RWPE1 (cell line): ENCODE results near the gene GAS2.

Source experiments
- CTCF ChIA-PET: fragments of 350-600 bp; sonication (Branson Sonifier 250); formaldehyde crosslinking; extraction: SDS; loops from one replicate; lab custom pipeline; 2021; lab: Yijun Ruan, JAX
- POLR2A ChIA-PET: fragments of 400-600 bp; formaldehyde crosslinking; extraction: SDS; loops from one replicate; lab custom pipeline; 2020; ENCODE audit warnings: antibody characterized with exemption; ENCODE audit not compliant: low non-redundant PET; lab: Yijun Ruan, JAX
- DNase-seq: peaks from one replicate; pipeline ENCODE4 v3.0.0; 2012; ENCODE audit warnings: low spot score
- H3K27ac ChIP-seq: fragments of 450-650 bp; 2 replicates; pipeline ENCODE4 v1.5.1; 2017
- TF ChIP-seq, protein P1 (sequence below): fragments of 450-650 bp; conservative IDR thresholded peaks from 2 replicates; pipeline ENCODE4 v1.5.1; 2017; ENCODE audit warnings: low read depth, mild to moderate bottlenecking

GAS2 gene

DNA sequence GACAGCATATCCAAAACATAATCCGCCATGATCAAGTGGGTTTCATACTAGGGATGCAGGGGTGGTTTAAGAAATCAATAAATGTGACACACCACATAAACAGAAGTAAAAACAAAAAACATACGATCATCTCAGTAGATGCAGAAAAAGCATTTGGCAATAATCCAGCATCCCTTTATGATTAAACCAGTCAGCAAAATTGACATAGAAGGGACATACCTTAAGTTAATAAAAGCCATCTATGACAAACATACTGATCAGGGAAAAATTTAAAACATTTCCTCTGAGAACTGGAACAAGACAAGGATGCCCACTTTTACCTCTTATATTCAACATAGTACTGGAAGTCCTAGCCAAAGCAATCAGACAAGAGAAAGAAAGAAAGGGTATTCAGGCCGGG lies 49.6 kb downstream of the GAS2 start:
- TF ChIP-seq, protein P1, sequence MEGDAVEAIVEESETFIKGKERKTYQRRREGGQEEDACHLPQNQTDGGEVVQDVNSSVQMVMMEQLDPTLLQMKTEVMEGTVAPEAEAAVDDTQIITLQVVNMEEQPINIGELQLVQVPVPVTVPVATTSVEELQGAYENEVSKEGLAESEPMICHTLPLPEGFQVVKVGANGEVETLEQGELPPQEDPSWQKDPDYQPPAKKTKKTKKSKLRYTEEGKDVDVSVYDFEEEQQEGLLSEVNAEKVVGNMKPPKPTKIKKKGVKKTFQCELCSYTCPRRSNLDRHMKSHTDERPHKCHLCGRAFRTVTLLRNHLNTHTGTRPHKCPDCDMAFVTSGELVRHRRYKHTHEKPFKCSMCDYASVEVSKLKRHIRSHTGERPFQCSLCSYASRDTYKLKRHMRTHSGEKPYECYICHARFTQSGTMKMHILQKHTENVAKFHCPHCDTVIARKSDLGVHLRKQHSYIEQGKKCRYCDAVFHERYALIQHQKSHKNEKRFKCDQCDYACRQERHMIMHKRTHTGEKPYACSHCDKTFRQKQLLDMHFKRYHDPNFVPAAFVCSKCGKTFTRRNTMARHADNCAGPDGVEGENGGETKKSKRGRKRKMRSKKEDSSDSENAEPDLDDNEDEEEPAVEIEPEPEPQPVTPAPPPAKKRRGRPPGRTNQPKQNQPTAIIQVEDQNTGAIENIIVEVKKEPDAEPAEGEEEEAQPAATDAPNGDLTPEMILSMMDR = no peak
- DNase-seq = no peak
- ChIA-PET CTCF (interaction anchor here (1.1 kb wide), 1 partner anchor 54 kb away, joined by 3 read pairs; no protein-coding TSS in a partner anchor), POLR2A (no interaction called here)
- no peak overlapping the region for H3K27ac ChIP-seq

DNA sequence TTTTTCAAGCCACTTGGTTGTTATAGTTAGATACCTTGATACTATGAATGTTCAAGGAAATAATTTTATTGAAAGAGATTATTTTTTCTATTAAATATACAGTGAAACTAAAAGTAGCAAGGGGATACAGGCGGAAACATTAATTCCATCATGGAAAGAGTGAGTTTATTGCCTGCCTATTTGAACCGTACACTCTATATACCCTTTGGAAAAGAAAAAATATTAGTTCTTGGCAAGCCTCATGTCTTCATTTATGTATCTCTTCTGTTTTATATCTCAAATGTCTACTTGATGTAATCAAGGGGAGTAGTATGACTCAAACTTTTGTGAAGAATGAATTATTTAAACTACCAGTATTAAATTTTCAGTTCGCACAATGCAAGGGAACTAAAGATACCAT lies 54.0 kb downstream of the GAS2 start:
- ChIA-PET POLR2A (no interaction called here), CTCF (no interaction called here)
- TF ChIP-seq, protein P1 = no peak
- no peak for DNase-seq
- no peak overlapping the region for H3K27ac ChIP-seq

DNA sequence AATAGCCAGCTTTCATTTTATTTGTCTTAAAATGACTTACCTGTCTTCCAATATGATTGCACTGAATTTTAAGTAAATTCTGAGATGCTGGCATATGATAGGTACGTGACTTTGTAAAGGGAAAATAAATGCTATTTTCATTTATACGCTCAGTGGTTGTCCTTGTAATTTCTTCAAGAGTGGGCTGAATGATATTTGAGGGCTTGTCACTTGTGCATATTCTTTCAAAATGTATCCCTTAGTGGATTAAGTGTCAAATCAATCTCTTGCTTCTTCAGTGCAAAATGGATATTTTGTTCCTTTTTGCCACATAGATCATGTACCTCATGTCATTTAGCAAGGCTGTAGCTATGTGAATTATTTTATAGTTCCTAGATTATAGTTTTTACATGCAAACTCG lies 56.9 kb downstream of the GAS2 start:
- TF ChIP-seq, protein P1 = no peak
- no peak for DNase-seq
- no peak overlapping the region for H3K27ac ChIP-seq
- ChIA-PET CTCF (interaction anchor here (0.7 kb wide), 1 partner anchor 387 kb away, joined by 5 read pairs; no protein-coding TSS in a partner anchor), POLR2A (no interaction called here)

DNA sequence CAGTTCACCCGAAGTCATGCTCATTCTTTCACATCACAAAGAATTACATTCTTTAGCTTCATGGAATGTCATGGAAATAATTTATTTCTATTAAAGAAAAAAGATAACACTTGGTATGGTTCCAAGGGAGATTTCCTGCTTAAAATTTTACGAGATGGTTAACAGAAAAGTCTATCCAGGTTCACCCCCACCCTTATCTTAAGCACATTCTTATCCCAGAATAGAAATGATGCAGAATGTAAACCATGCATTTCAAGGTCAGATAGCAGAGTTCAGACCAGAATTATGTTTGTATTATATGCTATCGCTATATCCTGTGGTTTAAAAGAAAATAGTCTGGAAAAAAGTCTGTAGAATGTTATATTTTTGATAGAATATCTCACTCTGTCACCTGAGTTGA lies 58.7 kb downstream of the GAS2 start:
- CTCF ChIA-PET = no interaction called here
- DNase-seq = no peak
- TF ChIP-seq, protein P1 = no peak
- POLR2A ChIA-PET = no interaction called here
- H3K27ac ChIP-seq = no peak overlapping the region

DNA sequence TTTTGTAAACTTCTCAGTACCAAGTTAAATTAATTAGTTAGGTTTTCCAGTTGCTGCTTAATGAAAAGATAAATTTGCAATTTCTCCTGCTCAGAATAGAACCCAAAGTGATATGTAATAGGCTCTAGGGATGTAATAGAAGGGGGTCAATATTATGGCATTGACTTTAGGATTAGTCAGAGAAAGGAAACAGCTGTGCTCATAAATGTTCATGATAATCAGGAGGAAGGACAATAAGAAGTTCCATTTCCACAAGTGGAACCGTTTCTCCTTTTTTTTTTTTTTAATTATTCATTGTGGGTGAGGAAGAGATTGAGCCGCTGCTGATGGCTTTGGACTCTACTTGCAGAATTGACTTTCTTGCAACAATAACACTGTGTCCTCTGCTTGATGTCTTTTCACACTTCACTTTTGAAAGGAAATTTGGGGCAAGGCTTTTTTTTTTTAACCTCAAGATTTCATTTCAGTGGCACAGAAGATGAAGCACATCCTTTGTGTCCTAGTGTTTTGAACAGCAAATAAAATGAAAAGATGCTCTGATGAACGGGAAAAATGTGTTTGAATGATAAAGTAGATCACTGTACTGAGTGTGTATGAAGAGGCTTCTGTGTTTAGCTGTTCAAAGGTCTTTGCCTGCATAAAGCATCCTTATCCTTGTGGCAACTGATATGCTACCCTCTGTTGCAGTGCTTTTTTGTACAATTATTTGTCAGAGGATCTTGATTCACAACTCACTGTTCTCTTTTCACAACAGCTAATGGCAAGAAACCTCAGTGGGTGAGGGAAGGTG lies 62.4 kb downstream of the GAS2 start:
- DNase-seq = no peak
- ChIA-PET CTCF (interaction anchor here (0.6 to 1.0 kb wide), 2 partner anchors 56 to 58 kb away, joined by 3 to 4 read pairs; no protein-coding TSS in a partner anchor), POLR2A (no interaction called here)
- no peak overlapping the region for H3K27ac ChIP-seq
- TF ChIP-seq, protein P1 = no peak

DNA sequence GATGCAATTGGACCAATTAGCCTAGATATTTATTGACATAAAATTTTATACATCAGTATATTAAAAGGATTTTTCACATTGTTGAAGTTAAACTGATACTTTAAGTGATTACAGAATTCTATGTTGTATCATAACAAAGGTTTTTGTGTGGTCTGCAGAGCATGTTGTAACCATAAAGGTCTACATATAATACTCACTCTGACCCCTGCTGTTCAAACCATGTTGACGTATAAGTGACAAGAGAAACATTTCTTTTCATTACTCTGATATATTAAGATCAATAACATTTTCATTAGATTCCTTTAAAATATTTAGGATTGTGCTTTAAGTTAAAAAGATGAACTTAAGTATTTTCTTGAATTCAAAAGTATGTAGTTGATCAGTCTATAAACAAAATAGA lies 63.9 kb downstream of the GAS2 start:
- DNase-seq = peak; percentile 5
- ChIA-PET POLR2A (no interaction called here), CTCF (interaction anchor here (1.0 kb wide), 1 partner anchor 59 kb away, joined by 5 read pairs; no protein-coding TSS in a partner anchor)
- no peak overlapping the region for H3K27ac ChIP-seq
- TF ChIP-seq, protein P1 = 0 out of 2 replicates have a peak, but pooled peaks have one; percentile 13
